SK-N-MC (cell line): Measurements from ENCODE around the gene CAPN3.

ENCODE experiments used
- EZH2 ChIP-seq: fragments of 200-600 bp; sonication (generic); IDR thresholded peaks from one replicate; pipeline ENCODE4 v1.6.1; 2017; ENCODE audit warnings: antibody characterized with exemption
- FOXP2 ChIP-seq: optimal IDR thresholded peaks from 2 replicates; pipeline ENCODE3; 2011; ENCODE audit warnings: mild to moderate bottlenecking, moderate library complexity; ENCODE audit not compliant: insufficient read depth; ENCODE audit errors: extremely low read length, control extremely low read depth

- TF ChIP-seq FOXP2, result no peak
- no peak for TF ChIP-seq EZH2
Measured at GRCh38 chr15:42394106-42394505, 34.8 kb downstream of the CAPN3 start.
